HG02588 (cell line): ENCODE measurements around the gene SURF6.
"Not testable (repeated sequence)": the region's sequence is repeated elsewhere in the genome, so short reads cannot be mapped to it uniquely, and the experiment has no call there.

Experiments
- ATAC-seq: cut with Tn5 transposase; IDR thresholded peaks from one replicate; pipeline ENCODE4 v1.9.1; 2021; ENCODE audit warnings: mild to moderate bottlenecking, moderate library complexity; ENCODE audit not compliant: unreplicated experiment

SURF6 gene

DNA sequence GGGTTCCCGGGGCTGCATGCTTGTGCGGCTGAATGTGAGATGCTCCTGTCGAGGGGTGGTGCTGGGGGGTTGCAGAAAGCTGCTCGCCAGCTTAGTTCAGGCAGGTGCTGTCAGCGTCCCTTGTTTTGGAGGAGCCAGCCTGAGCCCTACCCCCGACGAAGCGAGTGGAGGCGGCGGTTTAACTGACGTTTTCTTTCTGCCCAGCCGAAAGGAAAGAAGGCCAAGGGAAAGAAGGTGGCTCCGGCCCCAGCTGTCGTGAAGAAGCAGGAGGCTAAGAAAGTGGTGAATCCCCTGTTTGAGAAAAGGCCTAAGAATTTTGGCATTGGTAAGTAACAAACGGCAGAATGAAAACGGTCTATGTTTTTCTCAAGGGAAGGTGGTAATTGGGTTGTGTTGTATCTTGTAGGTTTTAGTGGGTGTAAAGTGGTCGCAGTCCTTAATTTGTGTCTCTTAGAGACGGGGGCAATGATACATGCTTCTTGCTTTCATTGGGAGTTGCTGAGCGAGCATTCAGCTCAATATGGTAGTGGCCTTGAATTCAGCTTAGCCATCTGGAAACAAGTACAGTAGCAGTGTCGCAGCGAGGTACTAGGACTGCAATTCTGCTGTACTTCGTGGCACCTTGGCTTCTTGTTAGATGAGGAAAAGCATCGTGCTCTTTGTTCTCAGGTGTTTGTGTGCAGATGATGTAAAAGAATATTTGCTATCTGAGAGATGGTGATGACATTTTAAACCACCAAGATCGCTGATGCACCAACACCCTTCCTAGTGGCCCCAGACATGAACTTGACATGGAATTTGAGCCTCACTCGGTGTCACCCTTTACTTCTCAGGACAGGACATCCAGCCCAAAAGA is 13.0 kb upstream of the SURF6 start:
- no peak for ATAC-seq

DNA sequence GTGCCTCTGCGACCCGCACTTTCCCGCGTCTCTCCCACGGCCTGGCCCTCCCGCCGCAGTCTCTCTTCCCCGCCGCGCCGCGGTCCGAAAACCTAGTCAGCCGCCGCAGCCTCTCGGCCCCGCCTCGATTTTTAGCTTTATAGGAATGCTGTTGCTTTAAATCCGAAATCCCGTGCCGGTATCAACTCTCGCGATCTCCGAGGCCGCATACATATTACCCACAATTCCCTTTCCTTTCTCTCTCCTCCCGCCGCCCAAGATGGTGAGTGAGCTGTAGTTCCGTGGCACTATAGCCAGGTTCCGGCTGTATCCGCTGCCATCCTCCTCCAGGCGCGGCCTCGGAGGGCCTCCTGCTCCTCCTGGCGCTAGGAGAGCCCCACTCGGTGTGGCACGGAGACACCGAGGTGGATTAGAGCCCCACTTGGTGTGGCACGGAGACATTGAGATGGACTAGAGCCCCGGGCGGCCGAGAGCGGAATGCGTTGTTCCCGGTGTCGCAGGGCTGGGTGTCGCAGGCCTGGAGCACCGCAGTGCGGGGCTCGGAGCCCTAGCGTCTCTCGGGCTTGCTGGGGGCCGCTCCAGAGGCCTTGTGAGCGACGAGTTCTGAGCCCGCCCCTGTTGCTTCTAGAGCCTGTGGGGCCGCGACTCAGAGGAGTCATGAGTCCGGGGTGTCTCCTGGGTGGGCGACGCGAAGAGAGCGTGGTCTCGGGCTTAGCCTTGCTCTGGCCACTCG is 12.2 kb upstream of the SURF6 start, which contains the start of the genes MED22 and RPL7A:
Gene MED22 (minus strand): TSS at position 147 of the 733 bp plus-strand sequence. CDS start 1,469 bp downstream, outside the sequence.
Gene RPL7A (plus strand): TSS at position 234 of the 733 bp plus-strand sequence. CDS start 26 bp downstream, at position 260.
- ATAC-seq: peak; percentile 56

DNA sequence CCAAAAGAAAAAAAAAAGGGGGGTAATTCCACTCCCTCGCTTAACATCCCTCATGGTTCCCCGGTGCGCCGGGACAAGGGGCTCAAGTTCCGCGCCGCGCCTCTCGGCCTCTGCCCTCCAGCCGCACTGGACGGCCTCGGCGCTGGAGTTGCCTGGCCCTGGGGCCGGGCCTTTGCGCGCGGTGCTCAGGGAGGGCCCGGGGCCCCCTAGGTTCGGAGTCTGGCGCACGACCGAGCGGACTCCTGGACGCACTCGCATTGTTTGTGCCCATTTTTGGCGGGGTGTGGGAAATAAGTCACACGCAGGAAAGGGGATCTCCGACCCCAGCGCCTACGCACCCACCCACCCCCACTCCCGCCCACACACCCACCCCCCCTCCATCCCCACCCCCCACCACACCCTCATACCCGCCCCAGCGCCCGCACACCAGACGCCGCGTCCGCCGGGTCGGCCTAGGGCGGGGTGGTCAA is 11.6 kb upstream of the SURF6 start:
- peak; percentile 27 for ATAC-seq

DNA sequence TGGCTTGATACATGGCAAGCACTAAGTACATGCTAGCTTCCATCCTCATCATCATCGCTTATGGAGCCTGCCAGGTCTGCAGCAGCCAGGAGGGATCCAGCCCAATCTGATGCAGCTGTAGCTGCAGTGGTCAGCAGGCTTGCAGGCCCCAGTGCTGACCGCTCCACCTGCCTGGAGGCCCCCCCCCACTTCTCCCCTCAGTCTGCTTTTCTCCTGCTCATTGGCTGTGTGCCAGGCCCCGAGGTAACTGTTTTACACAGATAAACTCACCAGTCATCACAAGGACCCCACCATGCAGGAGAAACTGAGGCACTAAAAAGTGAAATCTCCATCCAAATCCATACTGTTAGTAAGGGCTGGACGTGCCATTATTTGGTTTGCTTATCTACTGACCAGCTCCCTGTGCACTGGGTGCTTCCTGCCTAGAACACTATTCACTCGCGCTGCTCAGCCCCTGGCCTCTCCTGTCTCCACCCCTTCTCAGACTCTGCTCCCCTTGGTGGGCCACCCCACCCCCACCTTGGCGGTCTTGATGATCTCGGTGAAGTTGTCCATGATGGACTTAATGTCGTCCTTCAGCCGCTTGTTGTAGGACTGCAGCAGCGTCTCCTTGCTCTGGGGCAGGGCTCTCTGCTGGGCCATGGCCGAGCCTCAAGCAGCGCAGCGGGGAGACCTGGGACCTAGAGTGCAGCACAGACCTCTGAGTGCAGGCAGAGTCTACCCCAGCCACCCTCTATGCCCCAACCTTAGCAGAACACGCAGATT is 10.2 kb upstream of the SURF6 start:
- ATAC-seq: no peak

DNA sequence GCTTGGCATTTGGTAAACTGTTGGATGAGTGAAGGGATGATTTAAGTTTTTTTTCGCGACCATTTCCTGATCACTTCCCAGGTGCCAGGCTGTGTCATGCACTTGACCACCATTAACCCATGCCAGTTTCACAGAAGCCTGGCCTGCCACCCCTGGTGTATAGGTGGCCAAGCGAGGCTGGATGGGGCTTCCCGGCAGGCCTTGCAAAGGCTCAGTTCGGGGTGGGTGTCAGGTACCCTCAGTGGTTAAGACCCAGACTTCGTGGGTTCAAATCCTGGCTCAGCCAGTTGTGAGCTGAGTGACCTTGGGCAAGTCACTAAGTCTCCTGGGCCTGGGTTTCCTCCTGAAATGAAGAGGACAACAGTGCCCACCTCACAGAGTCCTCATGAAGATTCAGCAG is 9.6 kb upstream of the SURF6 start:
- no peak for ATAC-seq

DNA sequence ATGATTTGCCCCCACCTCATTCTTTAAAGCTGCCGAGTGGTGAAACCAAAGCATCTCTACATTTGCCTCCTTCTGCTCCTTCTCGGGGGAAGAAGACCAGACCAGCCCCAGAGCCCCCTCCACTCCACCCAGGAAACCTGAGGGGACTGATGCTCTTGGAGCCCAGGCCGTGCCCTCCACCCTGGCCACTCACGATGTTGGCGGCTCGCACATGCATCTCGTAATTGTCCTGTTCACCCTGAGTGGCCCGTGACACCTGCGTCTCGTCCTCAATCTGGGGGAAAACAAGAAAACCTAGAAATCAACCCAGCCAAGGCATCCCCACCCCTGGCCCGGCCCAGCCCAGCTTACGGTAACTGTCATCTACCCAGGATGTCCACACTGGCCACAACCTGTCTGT is 9.0 kb upstream of the SURF6 start:
- no peak for ATAC-seq

DNA sequence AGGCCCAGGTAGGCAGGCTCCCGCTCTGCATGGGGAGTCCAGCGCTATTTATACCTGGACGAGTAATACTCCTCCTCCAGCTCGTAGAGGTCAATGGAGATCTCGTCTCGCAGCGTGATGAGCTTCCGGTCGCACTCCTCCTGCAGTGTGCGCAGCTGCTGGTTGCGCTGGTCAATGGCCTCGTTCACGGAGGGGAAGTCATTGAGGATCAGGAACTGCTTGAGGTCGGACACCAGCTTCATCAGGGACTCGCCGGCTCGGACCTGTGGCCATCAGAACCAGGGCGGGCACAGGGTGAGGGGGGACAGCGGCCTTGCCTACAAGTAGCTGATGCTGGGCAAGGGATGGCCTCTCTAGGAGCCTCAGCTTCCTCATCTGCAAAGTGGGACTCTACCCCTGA is 8.1 kb upstream of the SURF6 start:
- no peak for ATAC-seq

DNA sequence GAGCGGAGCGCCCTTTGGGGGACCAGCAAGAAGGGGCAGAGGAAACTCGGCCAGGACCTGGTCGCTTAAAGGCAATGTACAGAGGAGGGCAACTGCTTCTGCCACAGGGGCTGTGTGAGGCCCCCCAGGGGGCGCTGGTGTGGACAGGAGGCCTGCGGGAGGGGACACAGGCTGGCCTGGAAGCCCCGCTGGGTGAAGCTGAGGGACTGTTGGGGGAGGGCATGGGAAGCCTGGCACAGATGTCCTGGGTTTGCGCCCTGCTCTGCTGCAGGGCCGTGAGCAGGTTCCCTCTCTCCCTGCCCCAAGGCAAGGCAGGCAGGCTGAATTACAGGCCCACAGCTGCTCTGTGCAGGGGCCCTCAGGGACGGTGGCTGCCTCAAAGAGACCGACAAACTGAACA is 6.6 kb upstream of the SURF6 start:
- no peak for ATAC-seq

DNA sequence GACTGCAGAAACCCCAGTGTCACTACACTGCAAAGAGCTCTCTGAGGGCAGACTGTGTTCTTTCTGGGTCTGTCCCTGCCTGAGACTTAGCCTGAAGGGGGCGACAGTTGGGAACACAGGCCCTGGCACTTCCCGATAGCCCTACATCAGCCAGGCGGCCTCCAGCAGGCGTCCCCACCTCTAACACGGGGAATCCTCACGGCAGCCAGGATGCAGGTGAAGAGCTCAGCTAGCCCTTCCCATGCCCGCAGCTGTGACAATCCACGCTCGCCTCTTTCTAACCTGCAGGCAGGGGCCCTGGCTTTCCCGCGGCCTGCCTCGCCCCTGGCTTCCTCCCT is 6.0 kb upstream of the SURF6 start:
- no peak for ATAC-seq

DNA sequence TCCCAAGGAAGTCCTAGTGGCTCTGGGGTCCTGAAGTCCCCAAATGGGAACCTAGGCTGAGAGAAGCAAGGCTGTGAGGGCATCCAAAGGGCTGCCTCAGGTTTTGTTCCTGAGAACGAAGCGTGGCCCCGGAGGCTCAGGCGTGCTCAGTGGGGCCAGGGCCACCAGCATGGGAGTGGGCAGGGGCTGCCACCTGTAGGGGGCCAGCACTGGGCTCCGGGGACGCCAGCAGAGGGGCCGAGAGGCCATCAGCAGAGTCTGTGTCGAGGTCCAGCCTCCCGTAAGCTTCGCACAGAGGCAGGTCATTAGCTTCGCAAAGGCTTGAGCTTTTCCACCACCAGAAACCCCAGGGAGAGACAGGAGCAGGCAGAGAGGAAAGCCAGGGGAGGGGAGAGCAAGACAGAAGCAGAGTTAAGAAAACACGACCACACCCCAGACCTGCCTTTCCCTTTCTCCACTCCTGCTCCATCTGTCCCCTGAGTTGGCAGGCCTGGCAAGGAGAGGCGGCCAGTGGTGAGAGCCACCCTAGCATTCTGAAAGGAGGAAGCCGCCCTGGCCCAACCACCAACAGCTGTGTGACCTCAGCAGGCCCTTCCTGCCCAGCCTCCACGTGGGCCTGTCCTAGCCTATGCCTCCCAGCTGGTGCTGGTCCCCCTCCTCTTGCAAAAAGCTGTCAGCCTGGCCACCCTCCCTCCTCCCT is 5.5 kb upstream of the SURF6 start:
- no peak for ATAC-seq

DNA sequence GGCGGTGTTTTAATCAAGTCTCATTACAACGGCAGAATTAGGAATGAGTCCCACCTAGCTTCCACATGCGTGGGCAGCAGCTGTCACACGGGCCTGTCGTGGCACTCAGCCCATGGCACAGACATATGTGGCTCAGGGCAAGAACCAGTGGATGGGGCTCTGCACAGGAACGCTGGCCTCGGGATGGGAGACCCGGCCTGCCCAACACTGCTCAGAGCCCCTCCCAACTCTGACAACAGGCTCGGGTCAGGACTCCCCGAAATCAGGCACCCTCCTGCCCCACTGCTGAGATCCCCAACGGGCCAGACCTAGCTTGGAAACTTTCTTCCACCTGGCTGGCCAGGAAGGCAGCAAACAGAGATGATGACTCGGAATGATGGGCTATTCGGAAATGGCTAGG is 4.9 kb upstream of the SURF6 start:
- ATAC-seq: no peak

DNA sequence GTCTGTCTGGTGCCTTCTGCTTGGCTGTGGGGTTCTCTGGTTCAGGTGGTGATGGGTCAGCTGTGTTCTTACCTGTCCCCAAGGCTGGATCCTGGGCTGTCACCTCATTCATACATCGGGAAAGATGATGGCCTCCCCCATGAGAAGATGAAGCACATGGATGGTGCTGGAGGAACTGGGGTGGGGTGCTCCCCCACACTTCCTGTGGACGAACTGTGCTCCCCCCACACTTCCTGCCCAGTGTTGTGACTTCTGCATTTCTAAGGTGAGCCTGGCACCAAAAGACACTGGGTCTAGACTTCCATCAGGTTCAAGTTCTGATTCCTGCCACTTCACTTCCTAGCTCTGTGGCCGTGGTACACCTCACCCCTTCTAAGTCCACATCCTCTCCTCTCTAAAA is 4.3 kb upstream of the SURF6 start:
- ATAC-seq: no peak

DNA sequence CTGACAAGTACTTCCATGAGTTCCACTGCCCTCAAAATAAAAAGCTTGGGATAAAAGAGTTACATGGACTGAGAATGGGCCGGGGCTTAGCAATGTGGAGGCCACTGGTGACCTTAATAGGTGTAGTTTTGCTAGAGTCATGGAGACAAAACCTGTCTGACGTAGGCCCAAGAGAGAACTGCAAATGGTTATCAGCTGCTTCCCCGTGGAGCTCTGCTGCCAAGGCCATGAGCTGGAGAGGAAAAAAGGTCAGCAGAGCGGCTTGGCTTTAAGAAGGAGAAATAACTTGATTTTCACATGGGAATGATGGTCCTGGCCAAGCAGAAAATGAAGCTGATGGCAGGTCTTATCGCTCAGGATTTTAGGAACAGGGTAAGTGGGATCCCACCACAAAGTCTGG is 3.7 kb upstream of the SURF6 start:
- no peak for ATAC-seq

DNA sequence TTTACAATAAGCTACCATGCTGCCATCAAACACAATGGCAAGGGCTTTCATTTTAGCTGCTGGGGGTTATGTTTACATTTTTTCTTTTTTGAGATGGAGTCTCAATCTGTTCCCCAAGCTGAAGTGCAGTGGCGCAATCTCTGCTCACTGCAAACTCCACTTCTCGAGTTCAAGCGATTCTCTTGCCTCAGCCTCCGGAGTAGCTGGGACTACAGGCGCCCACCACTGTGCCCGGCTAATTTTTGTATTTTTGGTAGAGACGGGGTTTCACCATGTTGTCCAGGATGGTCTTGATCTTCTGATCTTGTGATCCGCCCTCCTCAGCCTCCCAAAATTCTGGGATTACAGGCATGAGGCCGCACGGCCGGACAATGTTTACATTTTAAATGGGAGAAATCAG is 1.1 kb downstream of the SURF6 start:
- not testable (repeated sequence) for ATAC-seq

DNA sequence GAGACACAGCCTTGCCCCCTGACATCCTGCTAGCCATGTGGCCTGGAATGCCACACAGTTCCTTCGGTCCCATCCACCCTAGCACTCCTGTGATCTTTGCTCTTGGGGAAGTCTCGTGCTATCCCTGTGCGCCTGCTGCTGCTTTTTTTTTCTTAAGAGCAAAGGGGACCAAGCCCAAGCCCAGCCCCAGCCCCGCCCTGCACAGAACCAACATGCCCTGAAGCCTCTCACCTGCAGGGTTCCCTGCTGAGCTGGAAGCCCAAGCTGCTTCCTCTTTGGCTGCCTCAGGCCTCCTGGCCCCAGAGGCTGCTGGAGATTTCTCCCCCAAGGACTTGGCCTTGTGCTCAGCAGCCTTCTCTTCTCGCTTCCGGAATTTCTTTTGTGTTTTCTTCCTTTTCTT is 1.8 kb downstream of the SURF6 start:
- ATAC-seq: no peak

DNA sequence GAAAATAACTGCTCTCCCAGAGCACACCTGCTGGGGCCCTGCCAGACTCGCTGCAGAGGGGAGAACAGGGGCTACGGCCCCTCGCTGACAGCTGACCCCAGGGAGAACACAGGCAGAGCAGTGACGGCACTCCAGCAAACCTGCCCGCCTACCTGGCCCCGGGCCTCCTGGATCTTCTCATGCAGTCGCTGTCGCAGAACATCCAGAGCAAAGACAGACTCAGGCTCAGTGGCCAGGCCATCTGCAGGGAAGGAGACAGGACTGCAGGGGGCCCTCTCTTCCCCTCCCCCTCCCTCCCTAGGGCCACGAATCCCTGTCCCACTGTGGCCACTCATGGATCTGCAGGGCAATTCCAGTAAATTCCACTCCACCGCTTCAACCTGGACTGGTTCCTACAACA is 2.4 kb downstream of the SURF6 start:
- no peak for ATAC-seq

DNA sequence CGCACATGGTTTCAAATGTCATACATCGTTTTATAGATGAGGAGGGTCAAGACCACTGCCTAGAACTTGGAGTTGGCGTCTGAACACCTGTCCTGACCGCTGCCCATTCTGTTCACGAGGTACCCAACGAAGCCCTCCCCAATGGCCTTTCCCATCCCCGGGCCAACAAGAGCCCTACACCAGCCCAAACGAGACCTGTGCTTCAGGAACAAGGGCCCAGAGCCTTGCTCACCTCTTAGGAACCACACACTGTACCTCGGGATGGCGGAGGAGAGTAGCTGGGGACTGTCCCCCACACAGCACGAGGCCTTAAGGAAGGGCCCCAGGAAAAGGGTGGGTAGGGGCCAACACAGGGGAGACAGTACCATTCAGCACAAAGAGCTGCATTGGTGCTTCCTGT is 3.0 kb downstream of the SURF6 start:
- no peak for ATAC-seq

DNA sequence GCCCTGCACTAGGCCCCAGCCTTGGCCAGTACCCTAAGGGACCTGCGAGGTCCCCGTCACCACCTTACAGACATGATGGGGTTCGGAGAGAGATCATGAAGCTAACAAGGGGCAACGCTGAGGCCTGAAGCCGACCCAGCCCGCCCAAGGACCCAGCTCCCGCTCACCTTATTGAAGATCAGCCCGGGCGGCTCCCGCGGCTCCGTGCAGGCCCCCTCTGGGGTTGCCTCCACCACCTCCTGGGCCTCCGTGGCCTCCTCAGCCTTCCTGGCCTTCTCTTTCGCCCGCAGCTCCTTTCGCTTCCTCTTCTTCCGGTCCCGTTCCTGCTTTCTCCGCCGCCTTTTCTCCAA is 3.6 kb downstream of the SURF6 start:
- no peak for ATAC-seq

DNA sequence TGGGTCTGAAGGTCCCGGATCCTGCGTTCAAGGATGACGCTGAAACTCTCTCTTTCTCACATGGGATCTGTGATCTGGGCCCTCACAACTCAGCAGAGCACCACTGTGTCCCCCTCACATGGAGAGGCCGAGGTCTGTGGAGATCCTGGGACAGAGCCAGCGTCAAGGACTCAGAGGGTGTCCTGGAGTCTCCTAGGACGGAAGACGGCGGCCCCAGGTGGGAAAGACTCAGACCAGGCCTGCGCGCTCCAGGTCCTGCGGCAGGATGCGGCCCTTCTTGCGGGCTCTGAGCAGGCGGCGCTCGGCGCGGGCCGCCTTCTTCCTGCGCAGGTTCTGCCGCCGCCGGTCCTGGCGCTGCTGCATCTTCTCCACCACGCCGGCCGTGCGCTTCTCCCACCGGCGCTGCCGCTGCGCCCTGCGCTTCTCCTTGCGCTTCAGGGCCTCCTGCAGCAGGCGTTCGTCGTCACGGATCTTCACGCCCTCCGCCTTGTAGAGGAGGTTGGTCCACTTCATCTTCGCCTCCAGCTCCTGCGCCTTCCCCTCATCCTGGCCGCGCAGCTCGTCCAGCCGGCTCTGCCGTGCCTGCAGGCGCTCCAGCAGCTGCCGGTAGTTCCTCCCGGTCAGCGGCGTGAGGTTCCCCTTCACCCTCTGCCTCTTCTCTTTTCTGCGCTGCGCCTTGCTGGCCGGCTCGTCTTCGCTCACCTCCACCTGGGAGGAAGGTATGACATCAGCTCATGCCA is 4.2 kb downstream of the SURF6 start:
- ATAC-seq: no peak

DNA sequence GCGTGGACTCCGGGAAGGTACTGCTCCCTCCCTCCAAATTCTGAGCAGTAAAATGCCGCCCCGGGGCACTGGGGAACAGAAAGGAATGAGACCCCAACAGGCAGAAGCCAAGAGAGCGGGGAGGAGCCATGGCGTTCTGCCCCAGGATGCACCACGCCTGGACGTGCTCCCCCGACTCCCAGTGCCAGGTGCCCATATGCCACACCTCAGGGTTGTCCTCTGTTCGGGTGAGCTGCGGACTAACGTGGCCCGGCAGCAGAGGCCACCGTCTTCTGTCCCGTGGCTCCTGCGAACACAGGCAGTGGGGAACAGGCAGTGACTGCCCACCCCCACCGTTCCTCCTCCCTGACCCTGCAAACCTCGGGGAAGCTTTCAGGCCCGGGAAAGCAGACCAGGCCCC is 4.8 kb downstream of the SURF6 start:
- no peak for ATAC-seq
